Stimulated activated effector memory CD8-positive, alpha-beta T cell treated with anti-CD3 and anti-CD28 coated beads, Interleukin-12 subunit alpha, Interleukin-12 subunit beta, amount 100 ng/mL, for 72 hours (primary cell): ENCODE results near the gene FHIT.
A peak's percentile ranks its signal among the peaks of the same experiment; 100 is the strongest.

Experiments
- ATAC-seq: fragments of 150-1000 bp; cut with Tn5 transposase; 2 replicates; pipeline ENCODE4 v1.10.0; 2021
- DNase-seq, 2 donors: peaks; one replicate each; pipeline ENCODE4 v3.0.0; 2021 to 2022; ENCODE audit warnings: low spot score in 2 of 2
- H3K27ac Mint-ChIP-seq: one replicate; pipeline ENCODE4 v1.8.0; 2022; ENCODE audit warnings: mild to moderate bottlenecking, mixed read lengths
- H3K36me3 Mint-ChIP-seq: one replicate; pipeline ENCODE4 v1.8.0; 2022; ENCODE audit warnings: mild to moderate bottlenecking, mixed read lengths
- H3K4me1 Mint-ChIP-seq: one replicate; pipeline ENCODE4 v1.8.0; 2022; ENCODE audit warnings: mixed read lengths
- H3K4me3 Mint-ChIP-seq: one replicate; pipeline ENCODE4 v1.8.0; 2022; ENCODE audit warnings: mild to moderate bottlenecking, mixed read lengths
- H3K9me3 Mint-ChIP-seq: one replicate; pipeline ENCODE4 v1.8.0; 2022; ENCODE audit warnings: mixed read lengths

The FHIT gene

GRCh38 chr3:59885101-59885500, 1366.2 kb downstream of the FHIT start:
- no peaks in the 10 kb centered on the region for H3K9me3 Mint-ChIP-seq
- DNase-seq (no peak), ATAC-seq (no peak)
- H3K4me3 Mint-ChIP-seq = no peak overlapping the region
- no peak overlapping the region for H3K27ac Mint-ChIP-seq
- H3K4me1 Mint-ChIP-seq = peaks cover 13% of the 10 kb centered on the region
- H3K36me3 Mint-ChIP-seq = no peaks in the 10 kb centered on the region

GRCh38 chr3:59884409-59884808, 1366.8 kb downstream of the FHIT start:
- Mint-ChIP-seq H3K4me3 (no peak overlapping the region), H3K27ac (no peak overlapping the region), H3K36me3 (no peaks in the 10 kb centered on the region), H3K9me3 (no peaks in the 10 kb centered on the region), H3K4me1 (peaks cover 13% of the 10 kb centered on the region)
- DNase-seq (no peak), ATAC-seq (no peak)

GRCh38 chr3:59882746-59883145, 1368.5 kb downstream of the FHIT start:
- Mint-ChIP-seq H3K36me3 (no peaks in the 10 kb centered on the region), H3K27ac (no peak overlapping the region), H3K4me3 (no peak overlapping the region), H3K9me3 (no peaks in the 10 kb centered on the region), H3K4me1 (peaks cover 13% of the 10 kb centered on the region)
- ATAC-seq (no peak), DNase-seq (no peak)

GRCh38 chr3:59880717-59881116, 1370.5 kb downstream of the FHIT start:
- Mint-ChIP-seq H3K4me3 (no peak overlapping the region), H3K4me1 (peaks cover 5% of the 10 kb centered on the region), H3K36me3 (no peaks in the 10 kb centered on the region), H3K27ac (no peak overlapping the region), H3K9me3 (no peaks in the 10 kb centered on the region)
- no peak for DNase-seq
- no peak for ATAC-seq

- Mint-ChIP-seq H3K27ac (no peak overlapping the region), H3K9me3 (no peaks in the 10 kb centered on the region), H3K36me3 (no peaks in the 10 kb centered on the region), H3K4me3 (no peak overlapping the region), H3K4me1 (no peaks in the 10 kb centered on the region)
- no peak for DNase-seq
- no peak for ATAC-seq
These were observed 1372.1 kb downstream of the FHIT start for GRCh38 chr3:59879031-59879581.

GRCh38 chr3:59878038-59878427, 1373.2 kb downstream of the FHIT start:
- no peak for ATAC-seq

GRCh38 chr3:59877263-59878037, 1373.8 kb downstream of the FHIT start:
- H3K27ac Mint-ChIP-seq = no peak overlapping the region
- no peak for ATAC-seq
- H3K36me3 Mint-ChIP-seq = no peaks in the 10 kb centered on the region
- H3K4me3 Mint-ChIP-seq = no peak overlapping the region
- DNase-seq = no peak
- H3K4me1 Mint-ChIP-seq = no peaks in the 10 kb centered on the region
- peaks cover 2% of the 10 kb centered on the region for H3K9me3 Mint-ChIP-seq

More at GRCh38 chr3:59878038-59878427, 1373.2 kb downstream of the FHIT start:
- DNase-seq = no peak
- no peak overlapping the region for H3K4me3 Mint-ChIP-seq
- H3K36me3 Mint-ChIP-seq = no peaks in the 10 kb centered on the region
- no peaks in the 10 kb centered on the region for H3K4me1 Mint-ChIP-seq
- peaks cover under 1% of the 10 kb centered on the region for H3K9me3 Mint-ChIP-seq
- H3K27ac Mint-ChIP-seq = no peak overlapping the region

GRCh38 chr3:59876533-59877062, 1374.7 kb downstream of the FHIT start:
- no peak overlapping the region for H3K27ac Mint-ChIP-seq
- no peak overlapping the region for H3K4me3 Mint-ChIP-seq
- H3K9me3 Mint-ChIP-seq = peaks cover 2% of the 10 kb centered on the region
- H3K36me3 Mint-ChIP-seq = no peaks in the 10 kb centered on the region
- no peak for ATAC-seq
- no peaks in the 10 kb centered on the region for H3K4me1 Mint-ChIP-seq
- DNase-seq = no peak

GRCh38 chr3:59873576-59874230, 1377.5 kb downstream of the FHIT start:
- H3K4me3 Mint-ChIP-seq = no peak overlapping the region
- no peak overlapping the region for H3K27ac Mint-ChIP-seq
- DNase-seq = no peak
- no peaks in the 10 kb centered on the region for H3K36me3 Mint-ChIP-seq
- peak; percentile 42 for ATAC-seq
- peaks cover 2% of the 10 kb centered on the region for H3K4me1 Mint-ChIP-seq
- peaks cover 2% of the 10 kb centered on the region for H3K9me3 Mint-ChIP-seq

GRCh38 chr3:59872128-59872527, 1379.1 kb downstream of the FHIT start:
- Mint-ChIP-seq H3K36me3 (no peaks in the 10 kb centered on the region), H3K4me1 (peaks cover 12% of the 10 kb centered on the region), H3K4me3 (no peak overlapping the region), H3K27ac (no peak overlapping the region), H3K9me3 (peaks cover 2% of the 10 kb centered on the region)
- DNase-seq (no peak), ATAC-seq (no peak)

GRCh38 chr3:59867185-59868002, 1383.9 kb downstream of the FHIT start:
- H3K27ac Mint-ChIP-seq = no peak overlapping the region

GRCh38 chr3:59866076-59866475, 1385.2 kb downstream of the FHIT start:
- Mint-ChIP-seq H3K4me1 (peaks cover 22% of the 10 kb centered on the region), H3K27ac (no peak overlapping the region), H3K36me3 (no peaks in the 10 kb centered on the region), H3K4me3 (no peak overlapping the region), H3K9me3 (no peaks in the 10 kb centered on the region)
- ATAC-seq = no peak
- DNase-seq = no peak

More at GRCh38 chr3:59867185-59868002, 1383.9 kb downstream of the FHIT start:
- peaks cover 22% of the 10 kb centered on the region for H3K4me1 Mint-ChIP-seq
- no peaks in the 10 kb centered on the region for H3K9me3 Mint-ChIP-seq
- H3K4me3 Mint-ChIP-seq = no peak overlapping the region
- H3K36me3 Mint-ChIP-seq = no peaks in the 10 kb centered on the region
- ATAC-seq (peak; percentile 68), DNase-seq (no peak)

- H3K36me3 Mint-ChIP-seq = no peaks in the 10 kb centered on the region
- ATAC-seq (no peak), DNase-seq (no peak)
- H3K4me1 Mint-ChIP-seq = peaks cover 22% of the 10 kb centered on the region
- no peaks in the 10 kb centered on the region for H3K9me3 Mint-ChIP-seq
- no peak overlapping the region for H3K4me3 Mint-ChIP-seq
- no peak overlapping the region for H3K27ac Mint-ChIP-seq
These were observed 1385.9 kb downstream of the FHIT start for GRCh38 chr3:59865351-59865750.

- ATAC-seq = no peak
- Mint-ChIP-seq H3K4me3 (no peak overlapping the region), H3K9me3 (no peaks in the 10 kb centered on the region), H3K4me1 (peaks cover 19% of the 10 kb centered on the region), H3K36me3 (no peaks in the 10 kb centered on the region), H3K27ac (no peak overlapping the region)
- DNase-seq = no peak
These were observed 1388.6 kb downstream of the FHIT start for GRCh38 chr3:59862686-59863085.
